ENCODE data around the gene TAF13.
"Not testable (repeated sequence)": the region's sequence is repeated elsewhere in the genome, so short reads cannot be mapped to it uniquely, and the experiment has no call there.

TAF13 gene

DNA sequence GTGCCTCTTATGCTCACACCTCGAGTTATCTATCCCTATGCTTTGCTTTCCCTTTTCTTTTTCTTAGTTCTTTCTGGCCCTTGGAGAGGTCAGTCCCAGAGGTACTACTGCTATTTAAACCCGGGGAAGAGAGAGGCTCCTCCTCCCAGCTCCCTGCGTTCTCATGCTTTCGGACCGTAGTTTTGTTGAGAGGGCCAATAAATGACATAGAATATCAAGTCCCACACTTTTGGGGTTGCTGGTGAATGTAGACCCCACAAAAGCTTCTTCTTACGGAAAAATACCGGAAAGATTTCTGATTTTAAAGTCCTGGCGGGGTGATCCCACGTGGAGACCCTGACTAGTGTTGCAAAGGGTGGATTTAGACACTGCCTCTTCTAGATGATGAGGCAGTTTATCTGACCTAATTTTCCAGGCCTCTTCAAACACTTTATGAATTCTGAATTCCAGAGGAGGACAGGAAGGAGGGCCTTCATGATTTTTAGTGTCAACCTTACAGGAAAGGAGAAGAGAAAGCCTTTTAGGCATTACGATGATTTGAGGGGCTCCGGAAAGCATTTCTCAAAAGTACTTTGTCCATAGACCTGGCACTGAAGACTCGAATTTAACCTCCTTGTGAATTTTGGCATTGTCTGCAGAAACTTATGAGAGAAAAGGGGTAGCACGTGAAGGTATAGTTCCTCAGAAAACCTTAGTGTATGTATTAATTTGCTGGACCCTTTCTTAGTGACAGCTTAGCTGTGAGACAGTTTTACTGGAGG is 15.5 kb upstream of the TAF13 start:
- DNase-seq, result peak; percentile 46

DNA sequence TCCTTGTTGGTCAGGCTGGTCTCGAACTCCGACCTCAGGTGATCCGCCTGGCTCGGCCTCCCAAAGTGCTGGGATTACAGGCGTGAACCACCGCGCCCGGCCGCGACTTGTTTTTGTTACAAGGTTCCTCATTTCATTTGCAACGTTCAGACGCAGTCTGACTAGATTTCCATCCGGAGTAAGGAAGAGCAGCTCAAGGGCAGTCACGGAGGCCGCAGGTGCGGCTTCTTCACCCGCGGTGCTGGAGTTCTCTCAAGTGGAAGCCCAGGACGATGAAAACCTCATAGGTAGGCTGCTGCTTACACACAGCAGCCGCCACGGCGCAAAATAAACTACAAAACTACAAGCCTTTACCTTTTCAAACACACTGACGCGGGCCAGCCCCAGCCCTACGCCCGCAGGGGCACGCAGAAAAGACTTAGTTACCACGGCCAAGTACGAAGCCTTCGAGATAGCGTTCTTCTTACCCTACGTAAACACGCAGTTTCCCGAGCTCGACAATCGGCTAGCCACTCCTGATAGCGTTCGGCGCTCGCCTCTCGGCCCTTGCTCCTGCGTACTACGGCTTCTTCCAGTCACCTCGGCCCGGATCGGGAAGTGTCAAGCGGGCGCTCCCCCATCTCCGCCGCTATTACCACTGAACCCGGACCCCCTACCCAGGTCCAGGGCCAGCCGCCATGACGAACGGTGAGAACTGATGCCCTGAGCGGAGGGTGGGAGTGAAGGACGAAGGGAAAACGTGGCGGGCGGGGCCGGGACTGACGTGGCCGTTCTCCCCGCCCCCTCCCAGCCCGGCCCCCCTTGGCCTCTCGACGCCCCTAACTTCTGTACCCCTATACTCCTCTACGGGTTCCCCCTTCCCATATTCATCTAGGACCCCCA is 14.6 kb upstream of the TAF13 start, which contains the start of gene TMEM167B:
Gene TMEM167B (plus strand): TSS at position 569 of the 882 bp plus-strand sequence. CDS start 109 bp downstream, at position 678.
- peak; percentile 97 for DNase-seq

DNA sequence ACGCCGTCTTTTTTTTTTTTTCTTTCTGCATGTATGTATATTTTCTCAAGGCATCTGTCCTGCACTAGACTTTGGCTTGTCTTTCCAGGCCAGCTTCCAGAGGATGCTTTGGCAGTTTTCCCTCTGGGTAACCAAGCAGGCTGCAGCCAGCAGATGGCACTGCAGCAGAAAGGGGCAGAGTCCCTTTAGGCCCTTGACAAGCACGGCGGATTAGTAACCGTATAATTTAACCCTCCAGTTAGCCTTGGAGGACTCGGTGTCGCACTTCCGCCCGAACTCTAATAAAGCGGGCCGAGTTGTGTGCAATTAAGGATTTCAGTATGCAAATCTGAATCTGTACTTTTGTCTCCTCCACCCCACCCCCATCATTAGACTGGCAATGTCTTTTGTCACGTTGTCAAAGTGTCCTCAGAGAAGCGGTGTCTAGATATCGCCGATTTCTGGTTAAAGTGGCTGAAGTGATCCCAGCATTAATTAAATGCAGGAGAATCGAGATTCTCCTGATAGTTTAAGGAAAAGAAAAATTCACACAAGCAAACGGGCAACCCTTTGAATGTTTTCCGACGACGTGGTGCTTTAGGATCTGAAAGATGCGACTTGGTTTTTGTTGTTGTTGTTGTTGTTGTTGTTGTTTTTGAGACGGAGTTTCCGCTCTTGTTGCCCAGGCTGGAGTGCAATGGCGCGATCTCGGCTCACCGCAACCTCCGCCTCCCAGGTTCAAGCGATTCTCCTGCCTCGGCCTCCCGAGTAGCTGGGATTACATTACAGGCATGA is 13.6 kb upstream of the TAF13 start:
- peak; percentile 79 for DNase-seq

DNA sequence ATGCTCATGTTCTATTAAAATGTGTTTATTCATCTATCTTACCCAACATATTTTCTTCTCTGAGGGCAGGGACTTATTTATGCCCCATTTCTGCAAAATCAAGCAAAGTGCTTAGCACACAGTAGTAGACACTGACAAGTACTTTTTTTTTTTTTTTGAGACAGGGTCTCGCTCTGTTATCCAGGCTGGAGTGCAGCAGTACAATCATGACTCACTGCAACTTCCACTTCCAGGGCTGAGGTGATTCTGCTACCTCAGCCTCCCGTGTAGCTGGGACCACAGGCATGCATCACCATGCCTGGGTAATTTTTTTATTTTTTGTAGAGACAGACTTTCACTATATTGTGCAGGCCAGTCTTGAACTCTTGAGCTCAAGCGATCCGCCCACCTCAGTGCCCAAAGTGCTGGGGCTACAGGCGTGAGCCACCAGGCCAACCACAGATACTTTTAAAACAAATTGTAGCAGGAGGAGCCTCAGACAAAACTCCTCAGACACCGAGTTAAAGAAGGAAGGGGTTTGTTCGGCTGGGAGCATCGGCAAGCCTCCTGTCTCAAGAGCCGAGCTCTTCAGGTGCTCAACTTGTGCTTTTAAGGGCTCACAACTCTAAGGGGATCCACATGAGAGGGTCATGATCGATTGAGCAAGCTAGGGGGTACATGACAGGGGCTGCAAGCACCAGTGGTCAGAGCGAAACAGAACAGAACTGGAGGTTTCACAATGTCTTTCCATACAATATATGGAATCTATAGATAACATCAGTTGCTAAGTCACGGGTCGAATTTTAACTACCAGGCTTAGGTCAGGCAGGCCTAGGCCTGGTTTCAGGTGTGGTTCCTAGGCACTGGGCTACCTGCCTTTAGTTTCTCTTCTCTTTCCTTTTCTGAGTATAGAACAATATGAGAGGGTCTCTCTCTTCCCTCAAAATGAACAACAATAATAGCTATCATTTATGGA is 9.0 kb upstream of the TAF13 start:
- no peak for DNase-seq

DNA sequence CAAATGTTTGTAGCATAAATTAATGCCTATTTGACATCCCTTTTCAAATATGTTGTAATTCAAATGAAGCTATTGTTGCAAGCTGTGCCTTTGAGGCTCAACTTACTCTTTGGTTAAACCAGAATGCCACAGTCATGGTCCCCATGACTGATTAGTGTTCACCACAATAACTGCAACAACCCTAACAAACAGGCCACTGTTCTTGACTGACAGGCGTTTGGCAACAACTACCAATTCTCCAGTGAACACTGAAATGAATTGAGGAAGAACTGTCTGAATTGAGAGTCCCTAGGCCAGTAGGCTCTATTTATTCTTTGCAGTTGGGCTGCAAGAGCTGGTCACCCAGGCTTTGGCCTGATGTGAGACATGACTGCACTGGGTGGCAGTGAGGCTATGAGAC is 8.1 kb upstream of the TAF13 start:
- no peak for DNase-seq

DNA sequence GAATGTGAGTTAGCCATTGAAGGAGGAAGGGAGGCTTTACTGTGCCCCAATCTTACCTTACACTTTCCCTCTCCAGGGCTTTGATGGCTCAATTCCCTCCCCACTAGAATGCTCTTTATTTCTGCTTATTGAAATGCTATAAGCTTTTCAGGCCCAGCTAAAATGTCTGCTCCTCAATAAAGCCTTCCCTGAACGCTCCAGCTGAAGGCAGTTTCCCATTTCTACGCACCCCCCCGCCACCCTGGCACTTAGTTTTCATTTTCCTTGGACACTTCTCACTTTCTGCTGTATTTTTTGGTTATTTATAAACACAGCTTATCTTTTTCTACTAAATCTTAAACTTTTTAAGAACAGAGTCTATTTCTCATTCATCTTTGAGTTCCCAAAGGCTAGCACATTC is 7.7 kb upstream of the TAF13 start:
- no peak for DNase-seq

DNA sequence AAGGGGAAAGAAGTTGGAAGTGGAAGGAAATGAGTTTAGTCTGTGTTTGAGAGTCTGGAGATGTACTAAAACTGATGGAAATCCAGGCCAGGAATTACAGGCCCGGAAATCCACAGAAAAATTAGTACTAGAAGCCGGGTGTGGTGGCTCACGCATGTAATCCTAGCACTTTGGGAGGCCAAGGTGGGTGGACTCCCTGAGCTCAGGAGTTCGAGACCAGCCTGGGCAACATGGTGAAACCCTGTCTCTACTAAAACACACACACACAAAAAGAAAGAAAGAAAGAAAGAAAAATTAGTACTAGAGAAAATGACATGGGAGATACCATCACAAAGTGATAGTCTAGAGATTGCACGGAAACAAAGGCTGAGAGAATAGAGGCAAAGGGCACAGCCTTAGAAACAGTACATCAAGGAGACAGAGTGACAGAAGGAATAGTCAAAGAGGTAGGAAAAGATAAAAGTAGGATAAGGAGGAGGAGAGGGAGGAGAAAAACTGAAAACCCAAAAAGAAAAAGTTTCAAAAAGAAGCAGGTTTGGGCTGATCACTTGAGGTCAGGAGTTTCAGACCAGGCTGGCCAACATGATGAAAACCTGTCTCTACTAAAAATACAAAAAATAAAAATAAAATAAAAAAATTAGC is 4.8 kb upstream of the TAF13 start:
- no peak for DNase-seq

DNA sequence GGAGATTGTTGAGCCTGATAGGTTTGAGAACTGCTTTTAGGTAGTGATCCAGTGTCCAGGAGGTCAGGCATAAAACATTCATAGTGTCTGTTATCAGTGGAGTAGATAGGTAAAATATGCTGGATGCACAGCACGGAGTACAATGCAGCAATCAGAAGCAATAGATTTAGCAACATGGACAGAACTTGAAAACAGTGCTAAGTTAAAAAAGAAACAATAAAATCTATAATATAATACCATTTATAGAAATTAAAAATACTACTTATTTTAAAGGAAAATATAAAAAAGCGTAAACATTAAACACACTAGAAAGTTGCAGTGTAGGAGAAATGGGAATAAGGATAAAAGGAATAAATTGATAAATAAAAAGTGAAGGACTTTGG is 3.4 kb upstream of the TAF13 start:
- no peak for DNase-seq

DNA sequence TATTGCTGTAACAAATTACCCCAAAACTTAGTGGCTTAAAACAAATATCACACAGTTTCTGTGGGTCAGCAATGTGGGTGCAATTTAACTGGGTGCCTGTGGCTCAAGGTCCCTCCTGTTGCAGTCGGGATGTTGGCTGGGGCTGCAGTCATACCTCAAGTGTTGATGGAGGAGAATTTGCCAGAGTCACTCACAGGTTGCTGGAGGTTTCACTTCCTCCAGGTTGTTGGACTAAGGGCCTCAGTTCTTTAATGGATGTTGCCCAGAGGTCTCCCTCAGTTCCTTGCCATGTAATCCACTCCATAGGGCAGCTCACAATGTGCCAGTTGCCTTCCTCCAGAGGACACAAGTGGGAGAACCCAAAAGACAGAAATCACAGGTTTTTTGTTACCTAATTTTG is 2.5 kb upstream of the TAF13 start:
- DNase-seq, result no peak

DNA sequence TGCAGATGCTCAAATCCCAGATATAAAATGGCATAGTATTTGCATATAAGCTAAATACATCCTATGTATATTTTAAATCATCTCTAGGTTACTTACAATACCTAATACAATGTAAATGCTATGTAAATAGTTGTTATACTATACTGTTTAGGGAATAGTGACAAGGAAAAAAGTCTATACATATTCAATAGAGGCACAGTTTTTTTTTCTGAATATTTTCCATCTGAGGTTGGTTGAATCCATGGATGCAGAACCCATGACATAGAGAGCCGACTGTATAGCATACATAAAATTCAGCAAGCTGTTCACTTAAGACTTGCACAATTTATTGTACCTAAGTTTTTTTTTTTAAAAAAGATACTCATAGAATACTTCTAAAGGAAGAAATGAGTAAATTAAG is 6.5 kb downstream of the TAF13 start:
- no peak for DNase-seq

DNA sequence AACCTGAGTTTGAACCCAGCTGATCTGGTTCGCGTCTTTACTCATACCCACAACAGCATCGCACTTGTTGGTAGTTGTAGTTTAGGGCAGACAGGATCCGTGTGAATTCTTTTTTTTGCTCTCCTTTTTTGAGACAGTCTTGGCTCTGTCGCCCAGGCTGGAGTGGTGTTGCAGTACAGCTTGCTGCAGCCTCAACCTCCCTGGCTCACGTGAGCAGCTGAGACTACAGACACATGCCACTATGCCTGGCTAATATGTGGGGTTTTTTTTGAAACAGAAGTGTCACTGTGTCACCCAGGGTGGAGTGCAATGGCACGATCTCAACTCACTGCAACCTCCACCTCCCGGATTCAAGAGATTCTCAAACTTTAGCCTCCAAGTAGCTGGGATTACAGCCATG is 7.9 kb downstream of the TAF13 start:
- DNase-seq, result no peak

DNA sequence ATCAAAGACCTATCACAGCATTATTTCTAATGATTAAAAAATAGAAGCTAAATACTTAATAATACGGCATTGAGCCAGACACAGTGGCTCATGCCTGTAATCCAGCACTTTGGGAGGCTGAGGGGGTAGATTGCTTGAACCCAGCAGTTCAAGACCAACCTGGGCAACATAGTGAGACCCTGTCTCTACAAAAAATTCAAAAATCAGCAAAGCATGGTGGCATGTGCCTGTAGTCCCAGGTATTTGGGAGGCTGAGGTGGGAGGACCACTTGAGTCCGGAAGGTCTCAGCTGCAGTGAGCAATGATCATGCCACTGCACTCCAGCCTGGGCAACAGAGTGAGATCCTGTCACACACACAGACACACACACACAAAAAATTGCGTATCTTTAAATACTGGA is 10.7 kb downstream of the TAF13 start:
- no peak for DNase-seq

DNA sequence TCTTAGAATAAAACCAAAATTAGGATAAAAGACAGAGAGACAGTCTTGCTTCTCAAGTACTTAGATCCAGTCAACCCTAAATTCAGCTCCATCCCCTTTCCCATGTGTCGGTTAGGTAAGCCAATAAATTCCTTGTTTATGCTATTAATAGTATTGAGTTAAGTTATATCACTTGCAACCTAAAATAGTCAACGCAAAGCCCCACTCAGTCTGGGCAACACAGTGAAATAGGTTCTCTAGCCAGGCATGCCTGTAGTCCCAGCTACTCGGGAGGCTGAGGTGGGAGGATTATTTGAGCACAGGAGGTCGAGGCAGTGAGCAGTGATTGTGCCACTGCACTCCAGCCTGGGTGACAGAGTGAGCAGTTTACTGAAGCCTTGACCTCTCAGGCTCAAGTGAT is 14.6 kb downstream of the TAF13 start:
- DNase-seq, result no peak

DNA sequence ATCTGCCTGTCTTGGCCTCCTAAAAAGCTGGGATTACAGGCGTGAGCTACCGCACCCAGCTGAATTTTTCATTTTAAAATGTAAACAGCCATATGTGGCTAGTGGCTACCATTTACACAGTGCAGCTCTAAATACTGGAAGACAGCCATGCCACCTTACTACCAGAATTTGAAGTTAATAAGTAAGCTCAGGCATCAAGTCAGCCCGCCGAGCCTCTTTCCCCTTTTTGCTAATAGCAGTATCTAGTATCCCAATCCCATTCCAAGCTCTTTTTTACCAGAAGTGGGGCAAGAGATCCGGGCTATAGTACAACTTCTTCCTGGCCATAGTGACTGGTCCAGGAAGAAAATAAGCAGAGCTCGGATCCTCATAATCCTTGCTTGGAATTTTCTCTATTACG is 15.1 kb downstream of the TAF13 start:
- no peak for DNase-seq

DNA sequence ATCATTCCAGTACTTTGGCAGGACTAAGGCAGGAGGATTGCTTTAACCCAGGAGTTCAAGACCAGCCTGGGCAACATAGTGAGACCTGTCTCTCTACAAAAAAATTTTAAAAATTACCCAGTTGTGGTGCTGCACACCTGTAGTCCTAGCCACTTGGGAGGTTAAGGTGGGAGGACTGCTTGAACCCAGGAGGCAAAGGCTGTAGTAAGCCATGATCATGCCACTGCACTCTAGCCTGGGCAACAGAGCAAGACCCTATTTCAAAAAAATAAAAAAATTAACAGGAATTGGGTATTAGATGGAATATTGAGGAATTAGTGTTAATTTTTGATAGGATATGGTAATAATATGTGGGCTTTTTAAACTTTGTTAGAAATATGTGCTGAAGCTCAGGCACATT is 16.8 kb downstream of the TAF13 start:
- DNase-seq, result no peak

DNA sequence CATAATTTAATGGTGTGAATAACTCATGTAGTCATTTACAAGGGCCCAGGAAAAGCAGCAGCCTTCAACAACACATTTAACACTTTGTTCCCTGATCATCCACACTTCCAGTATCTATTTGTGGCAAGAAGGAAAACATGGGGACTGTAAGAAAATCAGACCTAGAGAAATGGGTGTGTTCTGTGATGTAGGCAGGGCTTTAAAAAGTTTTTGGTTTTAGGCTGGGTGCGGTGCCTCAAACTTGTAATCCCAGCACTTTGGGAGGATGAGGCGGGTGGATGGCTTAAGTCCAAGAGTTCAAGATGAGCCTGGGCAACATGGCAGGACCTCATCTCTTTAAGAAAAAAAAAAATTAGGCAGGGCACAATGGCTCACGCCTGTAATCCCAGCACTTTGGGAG is 19.7 kb downstream of the TAF13 start:
- DNase-seq, result no peak

DNA sequence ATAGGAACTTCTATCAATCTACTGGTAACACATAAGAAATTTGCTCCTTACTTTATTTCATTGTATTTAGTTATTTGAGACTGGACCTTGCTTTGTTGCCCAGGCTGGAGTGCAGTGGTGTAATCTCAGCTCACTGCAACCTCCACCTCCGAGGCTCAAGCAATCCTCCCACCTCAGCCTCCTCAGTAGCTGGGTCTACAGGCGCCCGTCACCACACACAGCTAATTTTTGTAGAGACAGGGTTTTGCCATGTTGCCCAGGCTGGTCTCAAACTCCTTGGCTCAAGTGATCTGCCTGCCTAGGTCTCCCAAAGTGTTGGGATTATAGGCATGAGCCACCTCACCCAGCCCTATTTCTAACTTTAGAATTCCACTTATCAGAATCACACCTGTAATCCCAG is 23.7 kb downstream of the TAF13 start:
- not testable (repeated sequence) for DNase-seq

DNA sequence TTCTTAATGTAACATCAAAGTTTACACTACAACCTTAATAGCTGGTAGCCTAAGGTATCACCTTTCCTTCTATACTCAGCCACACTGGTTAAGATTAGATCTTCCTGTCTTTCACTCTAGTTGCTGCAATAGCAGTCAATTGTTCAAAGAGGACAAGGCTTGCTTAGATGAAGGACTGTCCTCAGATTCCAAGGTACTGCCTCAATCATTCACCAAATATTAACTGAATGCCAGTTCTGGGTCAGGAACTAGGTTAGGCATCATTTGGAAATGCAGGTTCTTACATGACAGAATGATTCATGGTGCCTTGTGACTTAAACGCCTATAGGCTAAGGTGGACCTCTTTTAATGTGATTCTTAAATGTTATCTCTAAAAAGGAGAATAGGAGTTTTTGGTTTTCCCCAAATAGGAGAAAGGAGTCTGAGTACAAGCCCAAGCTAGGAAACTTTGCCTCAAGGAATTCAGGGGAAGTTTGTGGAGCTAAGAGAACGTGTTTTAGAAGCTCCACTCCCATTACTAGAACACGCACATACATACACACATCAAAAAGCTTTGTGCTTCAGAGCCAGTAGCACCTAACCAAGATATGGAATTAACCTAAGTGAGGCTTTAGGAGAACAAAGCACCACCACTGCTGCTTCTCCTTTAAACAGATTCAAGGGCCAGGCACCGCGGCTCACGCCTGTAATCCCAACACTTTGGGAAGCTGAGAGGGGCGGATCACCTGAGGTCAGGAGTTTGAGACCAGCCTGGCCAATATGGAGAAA is 25.4 kb downstream of the TAF13 start:
- DNase-seq, result no peak

DNA sequence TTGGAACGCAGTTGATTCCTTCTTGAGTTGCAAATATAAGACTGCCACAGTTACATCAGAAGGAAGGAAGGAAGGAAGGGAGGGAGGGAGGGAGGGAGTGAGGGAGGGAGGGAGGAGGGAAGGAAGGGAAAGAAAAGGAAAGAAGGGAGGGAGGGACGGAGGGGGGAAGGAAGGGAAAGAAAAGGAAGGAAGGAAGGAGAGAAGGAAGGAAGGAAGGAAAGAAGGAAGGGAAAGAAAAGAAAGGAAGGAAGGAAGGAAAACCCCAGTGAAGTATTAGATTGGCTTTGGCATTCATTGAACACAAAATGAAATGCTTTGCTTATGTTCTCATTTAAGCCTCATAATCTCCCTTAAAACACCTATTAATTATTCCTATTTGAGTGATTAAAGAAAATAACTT is 27.5 kb downstream of the TAF13 start:
- no peak for DNase-seq

DNA sequence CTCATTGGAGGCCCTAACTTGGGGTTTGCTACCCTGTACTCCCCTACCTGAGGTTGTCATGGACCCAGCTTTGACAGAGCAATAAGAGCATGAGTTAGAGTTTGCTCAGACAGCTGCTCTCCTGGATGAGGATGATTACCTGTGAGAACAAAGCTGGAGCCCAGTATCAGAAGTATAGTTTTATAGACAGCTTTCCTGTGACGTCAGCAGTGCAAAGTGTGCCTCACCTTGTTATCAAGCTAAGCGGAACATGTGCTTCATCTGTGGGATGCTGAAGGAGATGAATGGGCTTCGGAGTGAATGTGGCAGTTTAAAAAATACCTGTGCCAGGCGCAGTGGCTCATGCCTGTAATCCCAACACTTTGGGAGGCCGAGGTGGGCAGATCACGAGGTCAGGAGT is 28.5 kb downstream of the TAF13 start:
- DNase-seq, result no peak

DNA sequence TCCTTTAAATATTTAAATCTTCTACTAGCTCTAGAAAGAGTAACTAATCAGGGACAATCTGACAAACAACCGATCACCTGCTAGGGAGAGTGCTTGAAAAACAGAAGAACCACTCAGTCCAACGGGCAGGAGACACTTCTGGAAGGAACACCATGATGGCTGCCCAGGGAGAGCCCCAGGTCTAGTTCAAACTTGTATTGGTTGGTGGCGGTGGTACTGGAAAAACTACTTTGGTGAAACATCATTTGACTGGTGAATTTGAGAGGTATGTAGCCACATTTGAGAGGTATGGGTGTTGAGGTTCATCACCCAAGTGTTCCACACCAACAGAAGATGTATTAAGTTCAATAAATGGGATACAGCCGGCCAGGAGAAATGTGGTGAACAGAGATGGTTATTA is 29.1 kb downstream of the TAF13 start:
- no peak for DNase-seq
